BE2C (cell line): Measurements from ENCODE around the gene IFT88.

Experiments used
- DNase-seq: peaks from one replicate; pipeline ENCODE4 v3.0.0-alpha.2; 2020
- H3K27me3 ChIP-seq: fragments of 250-450 bp; sonication (Bioruptor Pico); 2 replicates; pipeline ENCODE4 v1.5.1; 2020; ENCODE audit warnings: mild to moderate bottlenecking
- H3K36me3 ChIP-seq: fragments of 250-450 bp; sonication (Bioruptor Pico); 2 replicates; pipeline ENCODE4 v1.5.1; 2020; ENCODE audit warnings: mild to moderate bottlenecking
- H3K4me1 ChIP-seq: fragments of 250-450 bp; sonication (Bioruptor Pico); 2 replicates; pipeline ENCODE4 v1.5.1; 2020
- H3K4me3 ChIP-seq: 2 replicates; pipeline ENCODE4 v1.5.1; 2011; ENCODE audit warnings: low read depth, low read length
- H3K9me3 ChIP-seq: fragments of 250-450 bp; sonication (Bioruptor Pico); 2 replicates; pipeline ENCODE4 v1.5.1; 2020
- CTCF ChIP-seq: IDR thresholded peaks from 2 replicates; pipeline ENCODE4 v1.5.1; 2012; ENCODE audit warnings: mild to moderate bottlenecking, low read depth, low read length

The IFT88 gene

DNA sequence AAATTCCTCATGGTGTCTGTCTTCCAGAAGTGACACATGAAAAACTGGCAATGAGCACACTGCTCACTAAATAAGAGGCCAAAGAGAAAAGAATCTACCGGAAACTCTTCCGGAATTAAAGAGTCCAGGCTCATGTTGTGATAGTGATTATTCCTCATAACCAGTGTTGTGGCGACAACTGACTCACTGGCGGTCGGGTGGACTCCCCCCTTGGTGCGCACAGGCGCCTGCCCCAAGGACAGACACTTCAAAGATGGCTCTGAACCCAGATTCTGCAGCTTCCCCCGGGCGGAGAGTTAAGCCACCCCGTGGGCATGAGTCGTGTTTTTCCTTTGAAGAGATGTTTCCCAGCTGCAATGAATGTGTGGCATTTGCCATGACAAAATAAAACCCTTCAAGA is 146.8 kb downstream of the IFT88 start:
- no peaks in the 10 kb centered on the region for H3K36me3 ChIP-seq
- H3K9me3 ChIP-seq = no peaks in the 10 kb centered on the region
- H3K4me3 ChIP-seq = no peak overlapping the region
- TF ChIP-seq CTCF = no peak
- H3K27me3 ChIP-seq = no peaks in the 10 kb centered on the region
- peaks cover 2% of the 10 kb centered on the region; the same call in 1 of the 2 replicates for H3K4me1 ChIP-seq
- DNase-seq = no peak

DNA sequence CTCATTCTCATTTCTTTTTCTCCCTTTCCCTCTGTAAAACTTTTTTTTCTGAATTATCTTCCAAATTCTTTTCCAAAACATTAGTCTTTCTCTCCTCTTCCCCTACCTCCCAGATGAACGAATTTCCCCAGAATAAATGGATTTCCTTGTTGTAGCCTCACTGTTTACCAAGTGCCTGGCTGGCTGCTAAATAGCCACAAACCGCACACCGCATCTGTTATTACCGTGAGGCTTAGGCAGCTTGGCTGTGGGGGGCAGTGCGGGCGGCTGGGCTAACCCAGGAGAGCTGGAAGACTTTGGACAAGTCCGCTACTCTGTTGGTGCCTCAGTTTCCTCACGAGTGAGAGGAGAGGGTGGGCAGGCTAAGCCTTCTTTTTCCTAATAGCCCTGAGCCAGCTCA is 147.2 kb downstream of the IFT88 start:
- Histone ChIP-seq H3K36me3 (no peaks in the 10 kb centered on the region), H3K4me3 (no peak overlapping the region), H3K27me3 (no peaks in the 10 kb centered on the region), H3K9me3 (no peaks in the 10 kb centered on the region), H3K4me1 (peaks cover 2% of the 10 kb centered on the region; the same call in 1 of the 2 replicates)
- no peak for TF ChIP-seq CTCF
- DNase-seq = no peak

- no peak overlapping the region for H3K4me3 ChIP-seq
- H3K4me1 ChIP-seq = peaks cover 2% of the 10 kb centered on the region; the same call in 1 of the 2 replicates
- no peaks in the 10 kb centered on the region for H3K27me3 ChIP-seq
- DNase-seq = no peak
- TF ChIP-seq CTCF = no peak
- no peaks in the 10 kb centered on the region for H3K9me3 ChIP-seq
- H3K36me3 ChIP-seq = no peaks in the 10 kb centered on the region
These were observed 147.8 kb downstream of the IFT88 start for GRCh38 chr13:20714563-20715329.

GRCh38 chr13:20715330-20715712 is 148.4 kb downstream of the IFT88 start:
- Histone ChIP-seq H3K4me1 (peaks cover 2% of the 10 kb centered on the region; the same call in 1 of the 2 replicates), H3K27me3 (no peaks in the 10 kb centered on the region), H3K4me3 (no peak overlapping the region), H3K9me3 (no peaks in the 10 kb centered on the region), H3K36me3 (no peaks in the 10 kb centered on the region)
- TF ChIP-seq CTCF = no peak
- DNase-seq = no peak

- Histone ChIP-seq H3K36me3 (no peaks in the 10 kb centered on the region), H3K4me1 (peaks cover 2% of the 10 kb centered on the region; the same call in 1 of the 2 replicates), H3K9me3 (no peaks in the 10 kb centered on the region), H3K27me3 (no peaks in the 10 kb centered on the region), H3K4me3 (no peak overlapping the region)
- DNase-seq = no peak
- no peak for TF ChIP-seq CTCF
These were observed 150.0 kb downstream of the IFT88 start for GRCh38 chr13:20716951-20717350.

DNA sequence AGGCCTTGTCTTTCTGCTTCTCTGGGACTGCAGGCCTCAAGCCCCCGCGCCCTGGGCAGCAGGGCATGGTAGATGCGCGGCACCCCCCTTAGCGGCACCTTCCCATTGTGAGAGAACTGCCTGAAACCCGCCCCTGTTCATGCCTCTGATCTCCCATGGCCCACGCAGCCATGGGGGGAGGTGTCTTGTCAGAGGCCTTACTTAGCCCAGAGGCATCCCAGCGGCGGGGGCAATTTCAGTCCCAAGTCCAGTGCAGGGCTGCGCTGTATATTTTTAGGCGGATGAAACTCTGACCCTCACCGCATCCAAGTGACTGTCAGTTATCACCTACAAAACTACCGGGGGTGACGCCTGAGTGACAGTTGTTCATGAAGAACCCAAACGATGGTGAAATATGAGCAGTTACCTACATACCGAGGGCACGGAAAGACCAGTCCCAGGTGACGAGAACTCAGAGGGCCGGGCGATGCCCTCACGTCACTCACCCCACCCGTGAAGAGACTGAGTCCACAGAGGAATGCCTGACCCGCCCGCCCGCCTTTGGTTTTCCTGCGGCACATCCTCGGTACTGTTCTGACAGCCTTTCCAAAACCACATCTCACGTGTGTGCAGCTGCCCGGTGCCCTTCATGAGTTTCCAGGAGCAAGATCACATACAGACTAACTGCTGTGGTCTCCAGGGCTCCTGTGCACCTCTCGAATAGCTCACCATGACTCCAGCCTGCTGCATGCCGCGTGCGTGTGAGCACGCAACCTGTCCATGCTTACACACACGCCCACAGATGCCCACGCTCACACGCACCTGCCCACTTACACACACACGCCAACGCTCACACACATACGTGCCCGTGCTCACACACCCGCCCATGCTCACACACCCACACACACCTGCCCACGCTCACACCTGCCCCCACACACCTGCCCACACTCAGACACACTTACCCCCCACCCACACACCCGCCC is 150.9 kb downstream of the IFT88 start:
- no peak for TF ChIP-seq CTCF

More for the DNA sequence above, 150.9 kb downstream of the IFT88 start:
- Histone ChIP-seq H3K4me1 (peaks cover 1% of the 10 kb centered on the region; the same call in 1 of the 2 replicates), H3K27me3 (no peaks in the 10 kb centered on the region), H3K4me3 (no peak overlapping the region), H3K9me3 (no peaks in the 10 kb centered on the region), H3K36me3 (no peaks in the 10 kb centered on the region)
- DNase-seq = no peak
